KG1 (cell line): ENCODE measurements around the gene AHNAK.
"Not testable (repeated sequence)": the region's sequence is repeated elsewhere in the genome, so short reads cannot be mapped to it uniquely, and the experiment has no call there.

Source experiments
- DNase-seq: peaks from one replicate; lab custom pipeline; 2025; lab: John Stamatoyannopoulos, UW

Gene AHNAK, protein sequence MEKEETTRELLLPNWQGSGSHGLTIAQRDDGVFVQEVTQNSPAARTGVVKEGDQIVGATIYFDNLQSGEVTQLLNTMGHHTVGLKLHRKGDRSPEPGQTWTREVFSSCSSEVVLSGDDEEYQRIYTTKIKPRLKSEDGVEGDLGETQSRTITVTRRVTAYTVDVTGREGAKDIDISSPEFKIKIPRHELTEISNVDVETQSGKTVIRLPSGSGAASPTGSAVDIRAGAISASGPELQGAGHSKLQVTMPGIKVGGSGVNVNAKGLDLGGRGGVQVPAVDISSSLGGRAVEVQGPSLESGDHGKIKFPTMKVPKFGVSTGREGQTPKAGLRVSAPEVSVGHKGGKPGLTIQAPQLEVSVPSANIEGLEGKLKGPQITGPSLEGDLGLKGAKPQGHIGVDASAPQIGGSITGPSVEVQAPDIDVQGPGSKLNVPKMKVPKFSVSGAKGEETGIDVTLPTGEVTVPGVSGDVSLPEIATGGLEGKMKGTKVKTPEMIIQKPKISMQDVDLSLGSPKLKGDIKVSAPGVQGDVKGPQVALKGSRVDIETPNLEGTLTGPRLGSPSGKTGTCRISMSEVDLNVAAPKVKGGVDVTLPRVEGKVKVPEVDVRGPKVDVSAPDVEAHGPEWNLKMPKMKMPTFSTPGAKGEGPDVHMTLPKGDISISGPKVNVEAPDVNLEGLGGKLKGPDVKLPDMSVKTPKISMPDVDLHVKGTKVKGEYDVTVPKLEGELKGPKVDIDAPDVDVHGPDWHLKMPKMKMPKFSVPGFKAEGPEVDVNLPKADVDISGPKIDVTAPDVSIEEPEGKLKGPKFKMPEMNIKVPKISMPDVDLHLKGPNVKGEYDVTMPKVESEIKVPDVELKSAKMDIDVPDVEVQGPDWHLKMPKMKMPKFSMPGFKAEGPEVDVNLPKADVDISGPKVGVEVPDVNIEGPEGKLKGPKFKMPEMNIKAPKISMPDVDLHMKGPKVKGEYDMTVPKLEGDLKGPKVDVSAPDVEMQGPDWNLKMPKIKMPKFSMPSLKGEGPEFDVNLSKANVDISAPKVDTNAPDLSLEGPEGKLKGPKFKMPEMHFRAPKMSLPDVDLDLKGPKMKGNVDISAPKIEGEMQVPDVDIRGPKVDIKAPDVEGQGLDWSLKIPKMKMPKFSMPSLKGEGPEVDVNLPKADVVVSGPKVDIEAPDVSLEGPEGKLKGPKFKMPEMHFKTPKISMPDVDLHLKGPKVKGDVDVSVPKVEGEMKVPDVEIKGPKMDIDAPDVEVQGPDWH (N-terminal part only)

DNA sequence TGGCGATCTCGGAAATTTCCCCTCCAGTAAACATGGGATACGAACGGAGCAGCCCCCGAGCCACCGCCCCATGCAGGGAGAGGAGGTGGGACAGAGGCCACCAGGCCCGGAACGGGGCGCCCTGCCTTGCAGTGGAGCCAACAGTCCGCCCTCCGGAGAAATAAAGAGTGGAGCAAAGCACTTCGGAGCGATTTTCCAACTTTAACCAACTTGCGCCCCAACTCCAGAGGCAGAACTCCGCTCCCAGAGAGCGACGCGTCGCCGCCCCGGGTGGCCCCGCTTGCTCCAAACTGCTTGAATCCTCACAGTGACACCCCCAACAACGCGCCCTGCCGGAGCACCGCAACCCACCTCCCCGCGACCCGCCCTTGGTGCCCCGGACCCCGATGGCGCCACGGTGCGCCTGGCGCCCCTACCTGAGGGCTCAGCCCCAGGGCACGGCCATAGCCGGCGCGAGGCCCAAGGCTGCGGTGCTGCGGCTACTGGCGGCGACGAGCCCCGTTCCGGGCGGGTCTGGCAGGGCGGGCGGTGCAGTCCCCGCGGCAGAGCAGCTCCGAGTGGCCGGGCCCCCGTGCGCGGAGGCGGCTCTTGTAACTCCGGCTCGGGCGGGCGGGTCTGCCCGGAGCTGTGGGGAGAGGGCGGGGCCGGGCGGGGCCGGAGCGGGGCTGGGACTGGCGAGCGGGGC is at the start of gene AHNAK:
TSS of gene AHNAK (minus strand) at position 563 of the 685 bp plus-strand sequence. CDS start 10,708 bp downstream, outside the sequence.
- DNase-seq: no peak

DNA sequence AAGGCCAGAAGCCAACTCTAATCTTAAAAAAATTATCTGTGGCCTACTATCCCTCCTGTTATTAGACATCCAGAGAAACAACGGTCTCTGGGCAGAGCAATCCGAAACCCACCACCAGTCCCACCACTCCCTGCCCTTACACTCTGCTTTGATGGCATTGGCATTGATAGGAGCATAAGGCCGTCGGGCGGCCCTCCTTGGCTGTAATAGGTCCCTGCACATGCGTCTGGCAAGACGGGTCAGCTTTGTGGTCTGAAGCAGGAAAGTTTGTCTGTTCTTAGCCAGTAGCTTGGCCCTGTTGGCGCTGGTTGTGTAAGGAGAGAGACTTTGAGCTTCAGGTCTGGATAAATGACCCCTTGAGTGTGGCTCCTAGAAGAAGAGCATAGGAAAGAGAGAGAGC is 48.5 kb upstream of the AHNAK start:
- DNase-seq: no peak

DNA sequence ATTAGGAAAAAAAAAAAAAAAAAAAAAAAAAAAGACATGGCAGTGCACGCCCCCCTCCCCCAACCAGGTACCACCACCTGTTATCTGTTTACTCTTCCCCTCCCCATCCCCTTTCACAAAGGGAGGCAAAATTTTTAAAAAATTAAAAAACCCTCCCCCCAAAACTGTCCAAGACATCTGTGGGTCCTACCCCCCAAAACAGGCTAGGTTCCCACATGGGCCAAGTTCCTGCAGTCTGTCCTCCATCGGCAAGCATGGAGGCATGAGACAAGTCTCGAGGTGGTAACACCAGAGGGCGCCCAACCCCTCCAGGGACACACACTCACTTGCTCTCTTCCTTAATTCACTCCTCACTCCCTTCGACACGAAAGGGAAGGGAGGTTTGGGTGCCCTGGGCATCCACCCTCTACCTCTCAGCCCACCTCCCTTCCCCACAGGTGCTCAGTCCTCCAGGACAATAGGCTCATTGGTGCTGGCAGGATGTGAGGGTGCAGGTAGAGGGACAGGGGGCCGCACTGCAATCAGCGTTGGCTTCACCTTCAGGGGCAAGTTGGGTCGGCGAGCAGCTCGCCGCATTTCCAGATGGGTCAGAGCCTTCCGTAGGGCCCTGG is 46.9 kb upstream of the AHNAK start:
- peak; percentile 48 for DNase-seq

DNA sequence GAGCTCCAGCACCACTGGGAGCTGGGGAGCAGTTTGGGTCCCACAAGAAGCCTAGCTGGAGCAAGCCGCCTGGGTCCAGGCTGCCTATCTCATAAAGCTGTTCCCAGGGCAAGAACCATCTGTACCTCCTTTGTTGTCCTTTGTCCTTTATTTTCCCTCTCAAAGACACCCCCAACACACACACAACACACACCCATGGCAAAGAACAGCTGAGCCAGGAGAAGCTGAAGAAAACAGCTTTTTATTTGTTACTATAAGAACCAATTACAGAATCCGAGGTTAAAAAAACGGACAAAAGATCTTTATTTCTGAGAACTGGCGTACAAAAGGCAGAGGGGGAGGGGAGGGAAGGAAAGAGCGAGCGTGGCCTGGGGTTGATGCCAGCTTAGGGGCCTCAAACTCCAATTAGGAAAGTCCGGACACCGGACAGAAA is 46.4 kb upstream of the AHNAK start:
- DNase-seq: no peak

DNA sequence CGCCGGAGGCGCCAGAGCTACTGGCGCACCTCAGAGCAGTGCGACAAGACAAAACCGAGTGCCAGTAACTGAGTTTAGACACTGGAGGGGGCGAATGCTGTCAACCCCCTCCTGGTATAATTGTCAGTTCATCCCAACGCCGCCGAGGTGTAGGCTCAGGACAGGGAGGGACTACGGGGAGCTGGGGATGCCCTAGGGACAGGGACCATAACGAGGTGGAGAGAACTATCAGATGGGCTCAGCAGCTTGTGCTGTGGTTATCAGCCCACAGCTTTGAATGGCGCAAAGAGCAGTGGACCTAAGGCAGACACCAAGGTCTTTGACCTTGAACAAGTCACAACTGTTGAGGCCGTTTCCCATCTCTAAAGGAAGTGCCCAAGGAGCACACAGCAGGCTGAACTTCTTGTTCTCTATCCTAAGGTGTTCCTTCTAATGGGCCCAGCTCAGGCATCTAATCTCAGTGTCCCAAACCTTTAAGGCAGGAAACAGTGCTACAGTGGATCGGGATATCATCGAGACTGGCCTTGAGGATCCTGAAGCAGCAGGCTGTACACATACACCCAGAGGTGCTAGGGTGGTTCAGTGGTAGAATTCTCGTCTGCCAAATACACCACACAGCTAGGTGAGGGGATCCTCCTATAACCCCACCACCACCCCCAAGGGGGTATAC is 45.7 kb upstream of the AHNAK start:
- DNase-seq: no peak

DNA sequence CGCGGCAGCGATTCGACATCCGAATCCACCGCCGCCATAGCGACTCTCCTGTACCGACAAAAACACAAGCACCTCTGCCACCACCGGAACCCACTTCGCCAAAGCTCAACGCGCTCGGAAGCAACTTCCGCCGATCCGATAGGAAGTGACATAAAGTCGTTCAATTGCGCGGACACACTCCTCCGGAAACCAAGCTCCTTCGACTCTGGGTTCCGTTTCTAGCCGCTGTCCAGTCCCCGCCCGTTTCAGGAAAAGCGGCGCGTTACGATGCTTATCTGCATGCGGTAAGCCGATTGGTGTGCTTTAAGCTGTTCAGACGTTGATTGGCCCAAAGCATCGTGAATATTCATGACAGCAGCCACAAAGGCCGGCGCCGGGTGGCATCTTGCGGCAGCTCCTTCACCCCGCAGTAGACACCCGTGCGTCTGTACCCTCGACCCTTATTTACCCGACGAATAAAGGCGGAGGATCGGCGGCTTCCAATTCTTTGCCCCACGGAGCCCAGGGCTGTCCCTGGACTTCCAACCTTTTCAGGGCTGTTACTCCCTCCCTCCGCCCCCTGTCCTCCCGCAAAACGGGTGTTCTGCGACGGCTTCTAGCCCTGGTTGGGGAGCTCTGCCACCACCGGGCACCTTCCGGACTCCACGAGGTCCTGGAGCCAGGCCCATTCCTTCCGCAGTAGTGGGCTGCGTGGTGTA is 45.0 kb upstream of the AHNAK start, which contains the start of gene TUT1:
TSS of gene TUT1 (minus strand) at position 76 of the 698 bp plus-strand sequence. CDS start at position 38, 38 bp downstream.
- peak; percentile 99 for DNase-seq

DNA sequence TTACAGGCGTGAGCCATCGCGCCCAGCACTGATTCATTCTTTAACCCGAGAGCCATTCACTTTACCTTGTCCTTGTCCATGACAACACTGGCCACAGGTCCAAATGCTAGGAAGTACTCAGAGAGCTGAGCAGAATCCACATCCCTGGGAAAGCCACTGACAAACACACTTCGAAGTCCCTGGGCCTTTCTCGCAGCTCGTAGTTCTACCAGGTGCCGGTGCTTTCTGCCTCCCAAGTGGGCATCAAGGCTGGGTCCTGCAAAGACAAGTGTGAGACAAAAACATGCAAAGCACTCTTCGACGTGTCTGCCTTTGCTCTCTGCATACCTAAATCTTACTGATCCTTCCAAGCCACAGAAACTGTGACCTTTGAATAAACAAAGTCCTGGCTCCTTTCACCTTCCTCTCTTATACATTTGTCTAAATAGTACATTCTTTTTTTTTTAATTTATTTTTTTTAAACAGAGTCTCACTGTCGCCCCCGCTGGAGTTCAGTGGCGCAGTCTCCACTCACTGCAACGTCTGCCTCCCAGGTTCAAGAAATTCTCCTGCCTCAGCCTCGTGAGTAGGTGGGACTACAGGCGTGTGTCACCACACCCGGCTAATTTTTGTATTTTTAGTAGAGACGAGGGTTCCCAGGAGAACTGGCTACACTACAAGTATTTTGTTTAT is 42.5 kb upstream of the AHNAK start:
- DNase-seq: no peak

DNA sequence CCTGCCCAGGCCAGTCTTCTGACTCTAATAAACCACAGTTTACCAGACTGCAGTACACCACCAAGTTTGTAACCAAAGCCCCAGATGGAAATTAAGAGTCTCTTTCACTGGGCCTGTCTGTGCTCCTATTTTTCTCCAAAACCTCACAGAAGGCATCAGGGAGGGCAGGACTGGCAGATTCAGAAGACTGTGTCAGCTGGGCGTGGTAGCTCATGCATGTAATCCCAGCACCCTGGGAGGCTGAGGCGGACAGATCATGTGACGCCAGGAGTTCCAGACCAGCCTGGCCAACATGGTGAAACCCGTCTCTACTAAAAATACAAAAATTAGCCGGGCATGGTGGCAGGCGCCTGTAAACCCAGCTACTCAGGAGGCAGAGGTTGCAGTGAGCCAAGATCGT is 38.8 kb upstream of the AHNAK start:
- not testable (repeated sequence) for DNase-seq

DNA sequence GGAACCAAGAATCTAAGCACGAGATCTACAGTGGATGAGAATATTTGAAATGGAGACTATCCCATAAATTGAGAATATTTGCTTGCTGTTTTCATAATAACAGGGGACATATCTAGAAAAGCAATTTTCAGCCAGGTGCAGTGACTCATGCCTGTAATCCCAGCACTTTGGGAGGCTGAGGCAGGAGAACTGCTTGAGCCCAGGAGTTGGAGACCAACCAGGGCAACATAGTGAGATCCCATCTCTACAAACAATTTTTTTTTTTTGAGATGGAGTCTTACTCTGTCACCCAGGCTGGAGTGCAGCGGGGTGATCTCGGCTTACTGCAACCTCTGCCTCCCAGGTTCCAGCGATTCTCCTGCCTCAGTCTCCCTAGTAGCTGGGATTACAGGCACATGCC is 35.1 kb upstream of the AHNAK start:
- DNase-seq: not testable (repeated sequence)

DNA sequence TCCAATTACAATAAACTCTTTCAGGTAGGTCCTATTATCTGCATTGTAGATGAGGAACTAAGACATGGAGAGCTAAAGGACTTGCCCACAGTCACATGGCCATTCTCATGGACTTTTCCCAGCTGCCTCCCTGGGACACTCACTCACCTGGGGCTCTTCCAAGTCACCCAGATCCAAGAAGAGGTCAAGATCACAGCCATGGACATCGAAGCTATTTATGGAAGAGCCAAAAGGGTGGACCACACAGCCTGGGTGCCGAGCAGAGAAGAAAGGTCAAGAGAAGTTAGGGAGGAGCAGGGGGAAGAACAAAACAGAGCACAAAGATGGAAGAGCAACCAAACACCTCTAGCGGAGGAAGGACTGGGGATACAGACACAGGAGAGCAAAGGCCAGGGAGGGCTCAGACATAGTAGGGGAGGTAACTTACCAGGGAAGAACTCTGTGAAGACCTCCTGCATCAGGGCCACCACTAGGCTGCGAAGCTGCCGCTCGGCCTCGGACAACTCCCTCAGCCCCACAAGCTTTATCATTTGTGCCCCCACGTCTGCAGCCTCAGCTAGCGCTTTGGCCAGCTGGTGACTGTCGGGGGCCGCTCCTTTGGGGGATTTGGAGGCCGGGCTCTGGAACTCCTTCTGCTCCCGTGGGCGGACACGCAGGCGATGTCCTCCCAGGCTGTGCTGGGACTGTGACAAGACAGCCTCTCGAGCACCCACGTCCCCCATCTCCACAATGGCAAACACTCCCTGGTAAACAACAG is 34.5 kb upstream of the AHNAK start:
- DNase-seq: no peak

DNA sequence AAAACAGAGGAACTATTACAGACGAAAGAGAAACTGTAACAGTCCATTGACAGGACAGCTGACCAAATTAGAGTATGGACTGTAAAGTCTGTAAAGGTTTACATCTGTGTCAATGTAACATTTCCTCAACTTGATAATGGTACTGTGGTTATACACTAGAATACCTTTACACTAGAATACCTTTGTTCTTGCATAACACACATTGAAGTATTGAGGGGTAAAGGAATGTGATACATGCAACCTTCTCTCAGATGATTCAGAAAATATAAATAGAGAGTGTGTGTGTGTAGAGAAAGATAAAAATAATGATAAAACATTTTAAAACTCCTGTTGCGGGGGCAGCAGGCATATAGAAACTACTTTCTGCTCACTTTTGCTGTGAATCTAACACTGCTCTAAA is 32.6 kb upstream of the AHNAK start:
- no peak for DNase-seq

DNA sequence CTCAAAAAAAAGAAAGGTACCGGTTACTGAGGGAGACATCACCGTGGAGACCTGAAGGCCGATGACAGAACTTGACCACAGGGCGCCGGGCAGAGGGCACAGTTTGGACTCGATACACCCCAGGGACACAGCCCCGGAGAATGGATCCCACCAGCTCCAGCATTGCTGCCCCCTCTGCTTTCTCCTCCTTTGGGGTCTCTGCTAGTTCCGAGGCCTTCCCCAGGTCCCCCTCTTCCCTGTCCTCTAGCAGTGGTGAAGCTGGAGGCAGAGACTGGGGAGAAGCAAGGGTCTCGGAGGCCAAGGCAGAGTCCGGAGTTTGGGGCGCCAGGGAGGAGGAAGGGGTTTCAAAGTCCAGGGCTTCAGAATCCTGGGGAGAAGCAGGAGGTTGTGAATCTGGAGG is 31.9 kb upstream of the AHNAK start:
- DNase-seq: no peak

DNA sequence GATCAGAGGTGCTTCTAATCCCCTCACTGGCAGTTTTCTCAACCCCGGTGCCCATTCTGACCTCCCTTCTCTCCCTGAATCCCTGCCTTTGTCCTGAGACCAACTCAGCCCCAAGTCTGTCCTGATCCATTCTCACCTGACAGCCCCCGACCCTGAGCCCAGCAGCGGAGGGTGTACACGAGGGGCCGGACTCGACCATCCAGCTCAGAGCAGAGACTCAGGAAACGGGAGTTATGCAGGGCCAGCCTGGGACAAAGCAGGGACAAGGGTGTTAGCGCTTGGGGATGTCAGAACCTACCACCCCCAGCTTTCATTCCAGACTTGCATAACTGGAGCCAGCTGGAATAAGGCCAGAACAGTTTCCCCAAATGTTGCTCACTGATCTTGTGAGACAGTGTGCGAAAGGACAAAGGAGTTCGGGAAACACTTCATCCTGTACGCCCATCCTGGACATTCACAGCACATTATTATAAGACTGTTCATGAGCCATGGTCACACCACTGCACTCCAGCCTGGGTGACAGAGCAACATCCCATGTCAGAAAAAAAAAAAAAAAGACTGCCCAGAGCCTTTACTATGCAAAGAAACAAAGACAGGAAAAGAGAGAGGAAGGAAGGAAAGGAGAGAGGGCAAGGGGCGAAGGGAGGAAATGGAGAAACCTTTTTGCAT is 30.6 kb upstream of the AHNAK start:
- DNase-seq: no peak

DNA sequence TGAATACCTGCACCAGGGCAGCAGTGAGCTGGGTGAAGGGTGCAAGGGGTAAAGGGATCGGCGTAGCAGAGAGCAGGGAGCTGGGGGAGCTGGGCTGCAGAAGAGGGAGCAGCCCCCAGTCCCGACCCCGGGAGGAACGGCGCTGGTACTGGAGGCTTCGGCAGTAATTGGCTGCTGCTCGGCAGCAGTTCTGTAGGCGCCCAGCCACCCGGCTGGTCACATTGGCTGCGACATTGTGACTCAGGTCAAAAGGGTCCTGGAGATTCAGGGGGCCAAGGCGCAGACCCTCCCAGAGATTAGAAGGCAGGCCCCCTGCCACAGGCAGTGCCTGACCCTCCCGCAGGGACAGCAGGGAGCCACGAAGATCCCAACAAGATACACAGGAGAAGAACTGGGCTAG is 29.2 kb upstream of the AHNAK start:
- no peak for DNase-seq

DNA sequence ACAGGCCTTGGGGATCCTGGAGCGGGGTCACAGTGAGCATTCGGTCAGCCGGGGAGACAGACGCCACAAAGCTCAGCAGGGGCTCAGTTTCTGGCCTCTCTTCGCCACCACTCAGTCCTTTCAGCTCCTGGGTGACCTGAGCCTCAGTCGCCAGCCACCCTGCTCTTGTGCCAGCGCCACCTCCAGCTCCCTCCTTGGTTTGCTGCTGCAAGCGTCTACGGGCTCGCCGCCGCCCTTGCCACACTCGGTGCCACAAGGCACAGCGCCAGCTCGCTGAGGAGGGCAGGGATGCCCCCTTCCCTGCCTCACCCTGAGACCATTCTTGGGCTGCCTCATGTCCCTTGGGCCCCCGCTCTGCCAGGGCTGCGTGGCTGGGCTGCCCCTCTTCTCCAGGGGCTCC is 28.6 kb upstream of the AHNAK start:
- no peak for DNase-seq

DNA sequence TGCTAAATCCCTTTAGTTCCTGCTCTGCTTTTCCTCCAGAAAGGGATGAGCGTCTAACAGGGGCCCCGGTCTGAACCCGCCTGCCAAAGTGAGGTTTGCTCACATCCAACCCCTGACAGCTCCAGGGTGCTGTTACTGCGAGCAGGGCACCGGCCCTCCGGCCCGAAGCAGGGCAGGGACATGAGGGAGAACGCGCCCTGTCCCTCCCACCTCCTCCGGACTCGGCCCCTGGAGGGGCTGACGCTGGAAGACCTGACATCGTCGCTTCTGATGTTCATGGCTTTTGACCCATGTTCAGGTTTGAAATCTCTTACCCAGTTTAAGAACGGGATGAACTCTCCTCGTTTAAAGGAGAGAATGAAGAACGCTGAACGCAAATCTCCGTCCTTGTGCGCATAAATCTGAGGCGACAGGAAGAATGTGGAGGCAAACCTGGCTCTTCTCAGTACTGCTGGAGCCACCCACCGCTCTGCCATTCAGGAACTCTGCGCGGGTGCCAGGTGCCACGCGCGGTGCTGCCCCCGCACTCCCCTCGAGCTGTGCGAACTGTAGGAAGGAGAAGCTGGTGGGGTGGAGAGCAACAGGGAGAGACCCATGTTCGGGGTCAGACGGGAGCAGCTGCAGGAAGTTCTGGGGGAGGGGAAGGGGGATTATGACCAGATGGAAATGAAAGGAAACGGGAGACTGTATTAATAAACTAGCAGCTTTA is 27.9 kb upstream of the AHNAK start:
- DNase-seq: no peak
